Trophoblast cell (in vitro differentiated cells and primary cell): ENCODE results near the gene TNN.

Experiments
- DNase-seq, 2 donors: peaks; one replicate each; pipeline ENCODE4 v3.0.0-alpha.2; 2016
- H2AFZ ChIP-seq: 2 replicates; pipeline ENCODE4 v1.6.1; 2013; ENCODE audit warnings: low read length, moderate library complexity, mild to moderate bottlenecking; ENCODE audit not compliant: insufficient read depth, poor library complexity
- H2AK5ac ChIP-seq: 2 replicates; pipeline ENCODE4 v1.6.1; 2013; ENCODE audit warnings: mild to moderate bottlenecking, low read length
- H2BK120ac ChIP-seq: 2 replicates; pipeline ENCODE4 v1.6.1; 2013; ENCODE audit warnings: low read length, mild to moderate bottlenecking, moderate library complexity; ENCODE audit not compliant: insufficient read depth, poor library complexity
- H2BK12ac ChIP-seq: 2 replicates; pipeline ENCODE4 v1.6.1; 2013; ENCODE audit warnings: mild to moderate bottlenecking, low read length, moderate library complexity
- H2BK5ac ChIP-seq: 2 replicates; pipeline ENCODE4 v1.6.1; 2013; ENCODE audit warnings: low read length, low read depth, moderate library complexity, mild to moderate bottlenecking; ENCODE audit not compliant: poor library complexity
- H3K14ac ChIP-seq: 2 replicates; pipeline ENCODE4 v1.6.1; 2013; ENCODE audit warnings: mild to moderate bottlenecking, low read length
- H3K18ac ChIP-seq: 2 replicates; pipeline ENCODE4 v1.6.1; 2013; ENCODE audit warnings: mild to moderate bottlenecking, low read length
- H3K23ac ChIP-seq: 2 replicates; pipeline ENCODE4 v1.6.1; 2013; ENCODE audit warnings: low read length
- H3K27ac ChIP-seq: 2 replicates; pipeline ENCODE4 v1.5.1; 2013; ENCODE audit warnings: low read depth, mild to moderate bottlenecking, inconsistent platforms, low read length, moderate library complexity
- H3K27me3 ChIP-seq: 2 replicates; pipeline ENCODE4 v1.6.1; 2013; ENCODE audit warnings: inconsistent platforms, mild to moderate bottlenecking, low read length, moderate library complexity; ENCODE audit not compliant: insufficient read depth
- H3K36me3 ChIP-seq, 2 experiments: 1 replicate in 1 of 2; 2 replicates in 1 of 2; pipeline ENCODE4 v1.6.1; 2013; ENCODE audit warnings: low read length in 2 of 2, mild to moderate bottlenecking in 2 of 2, moderate library complexity in 1 of 2; ENCODE audit not compliant: insufficient read depth in 2 of 2, control insufficient read depth in 1 of 2
- H3K4ac ChIP-seq: 2 replicates; pipeline ENCODE4 v1.6.1; 2013; ENCODE audit warnings: low read depth, mild to moderate bottlenecking, low read length, moderate library complexity
- H3K4me1 ChIP-seq, 2 experiments: 1 replicate in 1 of 2; 2 replicates in 1 of 2; pipeline ENCODE4 v1.6.1; 2013; ENCODE audit warnings: low read length in 2 of 2, mild to moderate bottlenecking in 2 of 2, moderate library complexity in 1 of 2; ENCODE audit not compliant: insufficient read depth in 2 of 2, control insufficient read depth in 1 of 2
- H3K4me2 ChIP-seq: 2 replicates; pipeline ENCODE4 v1.6.1; 2013; ENCODE audit warnings: inconsistent platforms, mild to moderate bottlenecking, low read length, moderate library complexity
- H3K4me3 ChIP-seq: 2 replicates; pipeline ENCODE4 v1.5.1; 2013; ENCODE audit warnings: mild to moderate bottlenecking, low read depth, low read length, inconsistent platforms
- H3K79me1 ChIP-seq: one replicate; pipeline ENCODE4 v1.6.1; 2013; ENCODE audit warnings: low read length
- H3K79me2 ChIP-seq: 2 replicates; pipeline ENCODE4 v1.6.1; 2013; ENCODE audit warnings: low read length, mild to moderate bottlenecking; ENCODE audit not compliant: control insufficient read depth, insufficient read depth, poor library complexity
- H3K9ac ChIP-seq: 2 replicates; pipeline ENCODE4 v1.6.1; 2013; ENCODE audit warnings: mild to moderate bottlenecking, low read length
- H3K9me3 ChIP-seq: 2 replicates; pipeline ENCODE4 v1.6.1; 2013; ENCODE audit warnings: low read depth, mild to moderate bottlenecking, control low read depth, inconsistent platforms, low read length; ENCODE audit not compliant: insufficient read depth
- H4K12ac ChIP-seq: 2 replicates; pipeline ENCODE4 v1.6.1; 2013; ENCODE audit warnings: low read depth, mild to moderate bottlenecking, low read length, moderate library complexity
- H4K8ac ChIP-seq: 2 replicates; pipeline ENCODE4 v1.6.1; 2013; ENCODE audit warnings: low read depth, mild to moderate bottlenecking, low read length, moderate library complexity
- H4K91ac ChIP-seq: one replicate; pipeline ENCODE4 v1.6.1; 2013; ENCODE audit warnings: low read depth, mild to moderate bottlenecking, low read length, moderate library complexity
- WGBS: extraction: QIAGEN DNeasy Blood & Tissue Kit; methylation state at CpG from one replicate; pipeline ENCODE4 v1.1.7; 2013; ENCODE audit warnings: missing lambda C conversion rate; ENCODE audit not compliant: insufficient read length, insufficient coverage; ENCODE audit errors: extremely low coverage; 5-methylcytosine and 5-hydroxymethylcytosine counted together

The TNN gene

GRCh38 chr1:175045519-175045918 is 22.1 kb upstream of the TNN start:
- Histone ChIP-seq H3K79me1 (no peaks in the 10 kb centered on the region), H2AK5ac (no peak overlapping the region), H3K4me1 (peaks cover 5 to 7% of the 10 kb centered on the region in 2 experiments), H3K36me3 (no peaks in the 10 kb centered on the region), H2BK5ac (no peak overlapping the region), H2BK12ac (no peak overlapping the region), H3K23ac (no peak overlapping the region), H3K4me3 (no peak overlapping the region), H3K79me2 (no peaks in the 10 kb centered on the region), H3K4me2 (no peak overlapping the region), H2BK120ac (no peak overlapping the region), H4K12ac (no peak overlapping the region), H4K91ac (no peak overlapping the region), H3K9ac (no peak overlapping the region), H4K8ac (no peak overlapping the region), H3K27ac (no peak overlapping the region), H3K27me3 (no peaks in the 10 kb centered on the region), H3K4ac (no peak overlapping the region), H2AFZ (no peak overlapping the region), H3K9me3 (no peaks in the 10 kb centered on the region), H3K18ac (no peak overlapping the region), H3K14ac (no peak overlapping the region)
- WGBS = no CpG with 5 or more reads among the region's 32 CpGs
- no peak for DNase-seq

- H2AK5ac ChIP-seq = no peak overlapping the region
- no peak overlapping the region for H2BK120ac ChIP-seq
- no peak overlapping the region for H3K4ac ChIP-seq
- H3K79me1 ChIP-seq = no peaks in the 10 kb centered on the region
- no peak overlapping the region for H3K14ac ChIP-seq
- no peak overlapping the region for H4K8ac ChIP-seq
- no peak overlapping the region for H4K91ac ChIP-seq
- no peak overlapping the region for H3K18ac ChIP-seq
- H3K27me3 ChIP-seq = no peaks in the 10 kb centered on the region
- H3K23ac ChIP-seq = no peak overlapping the region
- H3K27ac ChIP-seq = no peak overlapping the region
- no peaks in the 10 kb centered on the region for H3K9me3 ChIP-seq
- no peak overlapping the region for H3K4me2 ChIP-seq
- WGBS = no CpG with 5 or more reads among the region's 2 CpGs
- H3K79me2 ChIP-seq = no peaks in the 10 kb centered on the region
- no peak overlapping the region for H2AFZ ChIP-seq
- H3K4me3 ChIP-seq = no peak overlapping the region
- H3K36me3 ChIP-seq = no peaks in the 10 kb centered on the region
- no peak overlapping the region for H4K12ac ChIP-seq
- DNase-seq = peak in 1 of 2 donors; percentile 62
- H2BK12ac ChIP-seq = no peak overlapping the region
- H3K4me1 ChIP-seq = no peaks in the 10 kb centered on the region
- no peak overlapping the region for H2BK5ac ChIP-seq
- H3K9ac ChIP-seq = no peak overlapping the region
Observed at GRCh38 chr1:175050992-175051391, 16.6 kb upstream of the TNN start.

GRCh38 chr1:175054736-175055135 is 12.9 kb upstream of the TNN start:
- no peak for DNase-seq
- Histone ChIP-seq H2BK5ac (no peak overlapping the region), H3K4ac (no peak overlapping the region), H3K36me3 (no peaks in the 10 kb centered on the region), H3K4me1 (no peaks in the 10 kb centered on the region), H3K9me3 (no peaks in the 10 kb centered on the region), H3K4me2 (no peak overlapping the region), H3K9ac (no peak overlapping the region), H3K79me1 (no peaks in the 10 kb centered on the region), H3K23ac (no peak overlapping the region), H2BK12ac (no peak overlapping the region), H3K79me2 (no peaks in the 10 kb centered on the region), H3K18ac (no peak overlapping the region), H4K91ac (no peak overlapping the region), H3K27me3 (no peaks in the 10 kb centered on the region), H4K12ac (no peak overlapping the region), H3K4me3 (no peak overlapping the region), H3K14ac (no peak overlapping the region), H2AFZ (no peak overlapping the region), H3K27ac (no peak overlapping the region), H2AK5ac (no peak overlapping the region), H2BK120ac (no peak overlapping the region), H4K8ac (no peak overlapping the region)
- no CpG with 5 or more reads among the region's 3 CpGs for WGBS

GRCh38 chr1:175062339-175062738 is 5.3 kb upstream of the TNN start:
- no peak overlapping the region for H2AFZ ChIP-seq
- no peak overlapping the region for H2BK120ac ChIP-seq
- H4K91ac ChIP-seq = no peak overlapping the region
- no peak overlapping the region for H3K9ac ChIP-seq
- DNase-seq = no peak
- H3K23ac ChIP-seq = no peak overlapping the region
- no peaks in the 10 kb centered on the region for H3K9me3 ChIP-seq
- H2BK5ac ChIP-seq = no peak overlapping the region
- no peaks in the 10 kb centered on the region for H3K79me2 ChIP-seq
- no peak overlapping the region for H4K12ac ChIP-seq
- H3K14ac ChIP-seq = no peak overlapping the region
- H3K4me2 ChIP-seq = no peak overlapping the region
- H2AK5ac ChIP-seq = no peak overlapping the region
- H3K27ac ChIP-seq = no peak overlapping the region
- H3K4ac ChIP-seq = no peak overlapping the region
- H3K4me1 ChIP-seq = no peaks in the 10 kb centered on the region
- no peak overlapping the region for H3K18ac ChIP-seq
- H3K79me1 ChIP-seq = no peaks in the 10 kb centered on the region
- no peak overlapping the region for H4K8ac ChIP-seq
- H3K4me3 ChIP-seq = no peak overlapping the region
- H3K27me3 ChIP-seq = no peaks in the 10 kb centered on the region
- H3K36me3 ChIP-seq = no peaks in the 10 kb centered on the region
- no CpG with 5 or more reads among the region's 1 CpG for WGBS
- H2BK12ac ChIP-seq = no peak overlapping the region
